Measurements from ENCODE around the gene LGALS4.

DNA sequence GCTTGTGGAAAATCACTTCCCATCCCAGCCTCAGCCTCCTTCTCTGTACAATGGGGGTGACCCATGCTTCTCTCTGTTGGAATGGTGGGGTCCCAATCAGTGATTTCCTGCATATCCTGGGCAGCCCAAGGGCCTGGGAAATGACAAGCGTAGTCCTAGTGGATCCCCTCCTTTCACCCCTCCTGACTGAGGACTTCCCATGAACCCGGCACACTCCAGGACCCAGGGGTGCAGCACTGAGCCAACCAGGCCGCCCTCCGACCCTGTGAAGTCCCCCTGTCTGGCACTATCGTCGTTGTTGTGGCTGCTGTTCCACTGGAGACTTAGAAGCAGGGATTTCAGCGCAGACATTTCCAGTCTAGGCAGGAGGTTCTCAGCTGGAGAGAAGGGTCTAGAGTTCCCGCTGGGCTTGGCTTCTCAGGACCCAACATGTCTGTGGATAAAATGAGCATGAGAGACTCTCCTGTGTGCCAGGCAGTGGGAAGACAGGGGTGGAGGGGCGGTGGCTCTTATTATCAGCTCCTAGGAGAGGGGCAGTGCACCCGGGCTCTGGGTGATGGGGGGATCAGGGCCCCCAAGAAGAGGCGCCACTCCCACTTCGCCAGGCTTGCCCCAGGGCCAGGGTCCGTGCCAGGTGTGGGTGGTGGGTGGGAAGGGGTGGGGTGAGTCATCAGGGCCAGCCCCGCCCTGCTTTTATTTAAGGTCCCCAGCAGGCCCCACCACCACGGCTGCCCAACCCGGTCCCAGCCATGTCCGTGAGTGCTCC, 24.1 kb downstream of the LGALS4 start, which contains the start of gene LGALS7B:
- TF ChIP-seq, protein P1, sequence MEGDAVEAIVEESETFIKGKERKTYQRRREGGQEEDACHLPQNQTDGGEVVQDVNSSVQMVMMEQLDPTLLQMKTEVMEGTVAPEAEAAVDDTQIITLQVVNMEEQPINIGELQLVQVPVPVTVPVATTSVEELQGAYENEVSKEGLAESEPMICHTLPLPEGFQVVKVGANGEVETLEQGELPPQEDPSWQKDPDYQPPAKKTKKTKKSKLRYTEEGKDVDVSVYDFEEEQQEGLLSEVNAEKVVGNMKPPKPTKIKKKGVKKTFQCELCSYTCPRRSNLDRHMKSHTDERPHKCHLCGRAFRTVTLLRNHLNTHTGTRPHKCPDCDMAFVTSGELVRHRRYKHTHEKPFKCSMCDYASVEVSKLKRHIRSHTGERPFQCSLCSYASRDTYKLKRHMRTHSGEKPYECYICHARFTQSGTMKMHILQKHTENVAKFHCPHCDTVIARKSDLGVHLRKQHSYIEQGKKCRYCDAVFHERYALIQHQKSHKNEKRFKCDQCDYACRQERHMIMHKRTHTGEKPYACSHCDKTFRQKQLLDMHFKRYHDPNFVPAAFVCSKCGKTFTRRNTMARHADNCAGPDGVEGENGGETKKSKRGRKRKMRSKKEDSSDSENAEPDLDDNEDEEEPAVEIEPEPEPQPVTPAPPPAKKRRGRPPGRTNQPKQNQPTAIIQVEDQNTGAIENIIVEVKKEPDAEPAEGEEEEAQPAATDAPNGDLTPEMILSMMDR (conservative IDR thresholded peaks at IDR 0.05), result no peak
- TF ChIP-seq ZFX (IDR thresholded peaks at IDR 0.05), result no peak

All from C4-2B (cell line).